Measurements from ENCODE around the gene KAZN.

DNA sequence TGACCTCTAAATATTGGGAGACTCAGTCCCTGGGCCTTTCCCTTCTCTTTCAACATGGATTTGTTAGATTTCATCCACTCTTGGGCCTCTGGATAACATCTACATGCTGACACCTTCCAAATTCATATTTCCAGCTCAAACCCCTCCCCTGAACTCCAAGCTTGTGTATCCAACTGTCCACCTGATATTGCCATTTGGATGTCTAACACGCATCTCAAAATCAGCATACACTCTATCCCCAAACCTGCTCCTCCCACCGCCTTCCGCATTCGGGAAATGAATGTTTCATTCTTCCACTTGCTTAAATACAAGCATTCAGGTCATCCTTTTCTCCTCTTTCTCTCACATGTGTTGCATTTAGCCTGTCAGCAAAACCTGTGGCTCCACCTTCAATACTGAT is 17.5 kb upstream of the KAZN start:
- TF ChIP-seq ARNTL (CRISPR knock-in tag; IDR thresholded peaks at IDR 0.05; ENCODE audit: borderline replicate concordance, low read depth) (no peak), ZFP3 (CRISPR knock-in tag; IDR thresholded peaks at IDR 0.05) (no peak), ZNF565 (CRISPR knock-in tag; conservative IDR thresholded peaks at IDR 0.05; ENCODE audit: low read depth) (no peak), ESRRG (CRISPR knock-in tag; IDR thresholded peaks at IDR 0.05) (no peak), PPARA (CRISPR knock-in tag; IDR thresholded peaks at IDR 0.05; ENCODE audit: borderline replicate concordance) (no peak), ZC3H10 (CRISPR knock-in tag; IDR thresholded peaks at IDR 0.05) (no peak), ZNF70 (CRISPR knock-in tag; IDR thresholded peaks at IDR 0.05) (no peak), ZFP30 (CRISPR knock-in tag; IDR thresholded peaks at IDR 0.05) (no peak), RARB (CRISPR knock-in tag; IDR thresholded peaks at IDR 0.05) (no peak), TCF4 (CRISPR knock-in tag; IDR thresholded peaks at IDR 0.05; ENCODE audit: borderline replicate concordance) (no peak), OSR1 (CRISPR knock-in tag; IDR thresholded peaks at IDR 0.05) (no peak)
- TF ChIP-seq, protein P1, sequence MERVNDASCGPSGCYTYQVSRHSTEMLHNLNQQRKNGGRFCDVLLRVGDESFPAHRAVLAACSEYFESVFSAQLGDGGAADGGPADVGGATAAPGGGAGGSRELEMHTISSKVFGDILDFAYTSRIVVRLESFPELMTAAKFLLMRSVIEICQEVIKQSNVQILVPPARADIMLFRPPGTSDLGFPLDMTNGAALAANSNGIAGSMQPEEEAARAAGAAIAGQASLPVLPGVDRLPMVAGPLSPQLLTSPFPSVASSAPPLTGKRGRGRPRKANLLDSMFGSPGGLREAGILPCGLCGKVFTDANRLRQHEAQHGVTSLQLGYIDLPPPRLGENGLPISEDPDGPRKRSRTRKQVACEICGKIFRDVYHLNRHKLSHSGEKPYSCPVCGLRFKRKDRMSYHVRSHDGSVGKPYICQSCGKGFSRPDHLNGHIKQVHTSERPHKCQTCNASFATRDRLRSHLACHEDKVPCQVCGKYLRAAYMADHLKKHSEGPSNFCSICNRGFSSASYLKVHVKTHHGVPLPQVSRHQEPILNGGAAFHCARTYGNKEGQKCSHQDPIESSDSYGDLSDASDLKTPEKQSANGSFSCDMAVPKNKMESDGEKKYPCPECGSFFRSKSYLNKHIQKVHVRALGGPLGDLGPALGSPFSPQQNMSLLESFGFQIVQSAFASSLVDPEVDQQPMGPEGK (CRISPR knock-in tag; IDR thresholded peaks at IDR 0.05; ENCODE audit: borderline replicate concordance): no peak
- TF ChIP-seq, protein P2, sequence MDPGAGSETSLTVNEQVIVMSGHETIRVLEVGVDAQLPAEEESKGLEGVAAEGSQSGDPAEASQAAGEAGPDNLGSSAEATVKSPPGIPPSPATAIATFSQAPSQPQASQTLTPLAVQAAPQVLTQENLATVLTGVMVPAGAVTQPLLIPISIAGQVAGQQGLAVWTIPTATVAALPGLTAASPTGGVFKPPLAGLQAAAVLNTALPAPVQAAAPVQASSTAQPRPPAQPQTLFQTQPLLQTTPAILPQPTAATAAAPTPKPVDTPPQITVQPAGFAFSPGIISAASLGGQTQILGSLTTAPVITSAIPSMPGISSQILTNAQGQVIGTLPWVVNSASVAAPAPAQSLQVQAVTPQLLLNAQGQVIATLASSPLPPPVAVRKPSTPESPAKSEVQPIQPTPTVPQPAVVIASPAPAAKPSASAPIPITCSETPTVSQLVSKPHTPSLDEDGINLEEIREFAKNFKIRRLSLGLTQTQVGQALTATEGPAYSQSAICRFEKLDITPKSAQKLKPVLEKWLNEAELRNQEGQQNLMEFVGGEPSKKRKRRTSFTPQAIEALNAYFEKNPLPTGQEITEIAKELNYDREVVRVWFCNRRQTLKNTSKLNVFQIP (CRISPR knock-in tag; IDR thresholded peaks at IDR 0.05; ENCODE audit: borderline replicate concordance, low read depth): no peak
- TF ChIP-seq, protein P3, sequence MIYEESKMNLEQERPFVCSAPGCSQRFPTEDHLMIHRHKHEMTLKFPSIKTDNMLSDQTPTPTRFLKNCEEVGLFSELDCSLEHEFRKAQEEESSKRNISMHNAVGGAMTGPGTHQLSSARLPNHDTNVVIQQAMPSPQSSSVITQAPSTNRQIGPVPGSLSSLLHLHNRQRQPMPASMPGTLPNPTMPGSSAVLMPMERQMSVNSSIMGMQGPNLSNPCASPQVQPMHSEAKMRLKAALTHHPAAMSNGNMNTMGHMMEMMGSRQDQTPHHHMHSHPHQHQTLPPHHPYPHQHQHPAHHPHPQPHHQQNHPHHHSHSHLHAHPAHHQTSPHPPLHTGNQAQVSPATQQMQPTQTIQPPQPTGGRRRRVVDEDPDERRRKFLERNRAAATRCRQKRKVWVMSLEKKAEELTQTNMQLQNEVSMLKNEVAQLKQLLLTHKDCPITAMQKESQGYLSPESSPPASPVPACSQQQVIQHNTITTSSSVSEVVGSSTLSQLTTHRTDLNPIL (CRISPR knock-in tag; IDR thresholded peaks at IDR 0.05; ENCODE audit: low read depth): no peak
